Mammary epithelial cell (primary cell): Measurements from ENCODE around the gene SMARCA1.

Experiments
- CTCF ChIP-seq, 2 donors: IDR thresholded peaks in 1 of 2; conservative IDR thresholded peaks in 1 of 2; 2 replicates each; pipeline ENCODE4 v1.5.1; 2011 to 2012; ENCODE audit warnings: inconsistent platforms in 2 of 2, low read length in 2 of 2, mild to moderate bottlenecking in 2 of 2, control low read depth in 1 of 2, low read depth in 1 of 2; ENCODE audit not compliant: insufficient read depth in 1 of 2; ENCODE audit errors: extremely low read depth in 1 of 2
- EZH2 ChIP-seq: IDR thresholded peaks from 2 replicates; pipeline ENCODE4 v1.6.1; 2012; ENCODE audit warnings: low read length, inconsistent platforms, borderline replicate concordance

DNA sequence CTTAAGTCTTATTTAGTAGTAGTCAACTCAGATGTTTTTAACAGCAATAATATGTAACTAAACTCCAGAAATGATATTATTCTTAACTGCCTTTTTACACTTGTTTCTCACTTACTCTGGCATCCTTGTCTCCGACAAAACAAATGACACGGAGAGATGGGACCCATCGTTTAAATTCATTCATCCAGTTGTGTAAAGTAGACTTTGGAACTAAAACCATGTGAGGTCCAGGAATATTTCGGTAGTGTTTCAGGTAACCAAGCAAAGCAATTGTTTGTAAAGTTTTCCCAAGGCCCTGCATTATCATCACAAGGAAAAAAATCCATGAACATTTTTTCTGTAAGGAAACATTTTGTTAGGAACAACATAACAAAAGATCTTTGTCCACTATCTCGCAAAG lies 11.6 kb downstream of the SMARCA1 start:
- TF ChIP-seq CTCF (conservative IDR thresholded peaks at IDR 0.05 in 1 of 2, IDR thresholded peaks at IDR 0.05 in 1 of 2; ENCODE audit: extremely low read depth in 1 of 2, insufficient read depth in 1 of 2, low read depth in 1 of 2, low read length in 2 of 2): no peak
- no peak for TF ChIP-seq EZH2
